GM23338 (cell line): ENCODE measurements around the gene SMOC2. TPM values are rescaled to one million over a fixed set of nuclear protein-coding genes. Genes with fewer than 3 reads are reported as not detected.

Experiments used
- ATAC-seq: fragments of 200-7000 bp; cut with Tn5 transposase; 3 replicates; pipeline ENCODE4 v1.9.1; 2020
- DNase-seq: peaks from one replicate; pipeline ENCODE4 v3.0.0-alpha.2; 2015; ENCODE audit warnings: low spot score
- H2AFZ ChIP-seq: fragments of 200-600 bp; sonication (generic); 2 replicates; pipeline ENCODE4 v1.8.0; 2016; ENCODE audit warnings: antibody characterized with exemption, mild to moderate bottlenecking, moderate library complexity
- H3F3A ChIP-seq: fragments of 200-600 bp; sonication (generic); replicated peaks from 2 replicates; pipeline ENCODE4 v1.8.0; 2017; ENCODE audit warnings: antibody characterized with exemption, mixed run types, low read depth
- H3K27ac ChIP-seq: fragments of 200-600 bp; sonication (generic); 2 replicates; pipeline ENCODE4 v1.6.1; 2016; ENCODE audit warnings: low read depth
- H3K27me3 ChIP-seq: fragments of 200-600 bp; sonication (generic); 2 replicates; pipeline ENCODE4 v1.8.0; 2016; ENCODE audit warnings: mild to moderate bottlenecking, mixed run types, moderate library complexity; ENCODE audit not compliant: insufficient read depth
- H3K36me3 ChIP-seq: fragments of 200-600 bp; sonication (generic); 2 replicates; pipeline ENCODE4 v1.8.0; 2016; ENCODE audit warnings: mild to moderate bottlenecking; ENCODE audit not compliant: insufficient read depth
- H3K4me1 ChIP-seq: fragments of 200-600 bp; sonication (generic); 2 replicates; pipeline ENCODE4 v1.8.0; 2016; ENCODE audit warnings: mild to moderate bottlenecking, moderate library complexity; ENCODE audit not compliant: insufficient read depth
- H3K4me2 ChIP-seq: fragments of 200-600 bp; sonication (generic); 2 replicates; pipeline ENCODE4 v1.7.1; 2017; ENCODE audit warnings: mixed run types
- H3K4me3 ChIP-seq: fragments of 200-600 bp; sonication (generic); 2 replicates; pipeline ENCODE4 v1.6.1; 2016; ENCODE audit warnings: mixed run types
- H3K79me2 ChIP-seq: fragments of 200-600 bp; sonication (generic); replicated peaks from 2 replicates; pipeline ENCODE4 v1.8.0; 2017; ENCODE audit warnings: mild to moderate bottlenecking; ENCODE audit not compliant: insufficient read depth
- H3K9me2 ChIP-seq: fragments of 200-600 bp; sonication (generic); 2 replicates; pipeline ENCODE4 v1.8.0; 2017; ENCODE audit not compliant: insufficient read depth
- H4K20me1 ChIP-seq: fragments of 200-600 bp; sonication (generic); replicated peaks from 2 replicates; pipeline ENCODE4 v1.8.0; 2017; ENCODE audit warnings: mild to moderate bottlenecking; ENCODE audit not compliant: insufficient read depth
- H3K27ac Mint-ChIP-seq: 2 replicates; pipeline ENCODE4 v1.8.0; 2020; ENCODE audit warnings: inconsistent platforms, mild to moderate bottlenecking, moderate library complexity, mixed read lengths
- H3K27me3 Mint-ChIP-seq: 3 replicates; pipeline ENCODE4 v1.8.0; 2022; ENCODE audit warnings: low read depth, mild to moderate bottlenecking, moderate library complexity, mixed read lengths, inconsistent platforms; ENCODE audit not compliant: insufficient read depth, poor library complexity
- H3K36me3 Mint-ChIP-seq: 3 replicates; pipeline ENCODE4 v1.8.0; 2021; ENCODE audit warnings: low read depth, mild to moderate bottlenecking, inconsistent platforms, moderate library complexity, mixed read lengths
- H3K4me1 Mint-ChIP-seq: 3 replicates; pipeline ENCODE4 v1.8.0; 2020; ENCODE audit warnings: mild to moderate bottlenecking, inconsistent platforms, mixed read lengths
- H3K4me3 Mint-ChIP-seq: 3 replicates; pipeline ENCODE4 v1.8.0; 2021; ENCODE audit warnings: moderate library complexity, mild to moderate bottlenecking, inconsistent platforms, mixed read lengths
- H3K9me3 Mint-ChIP-seq: 3 replicates; pipeline ENCODE4 v1.8.0; 2020; ENCODE audit warnings: moderate library complexity, mild to moderate bottlenecking, inconsistent platforms, mixed read lengths
- CREB1 ChIP-seq: fragments of 250-450 bp; sonication (Bioruptor Pico); IDR thresholded peaks from 2 replicates; pipeline ENCODE4 v1.5.0; 2020; ENCODE audit warnings: low read depth, mild to moderate bottlenecking, moderate library complexity
- CTCF ChIP-seq, 2 experiments: fragments of 200-600 bp in 1 of 2; sonication (generic) in 1 of 2; conservative IDR thresholded peaks; 2 replicates each; pipeline versions ENCODE4 v1.5.1 to v1.6.1; 2016 to 2017; ENCODE audit warnings: antibody characterized with exemption in 2 of 2, low read depth in 2 of 2, mild to moderate bottlenecking in 2 of 2, moderate library complexity in 1 of 2
- ETS1 ChIP-seq: IDR thresholded peaks from 2 replicates; pipeline ENCODE4 v1.6.1; 2016; ENCODE audit warnings: antibody characterized with exemption
- EZH2 ChIP-seq: fragments of 200-600 bp; sonication (generic); IDR thresholded peaks from one replicate; pipeline ENCODE4 v1.8.0; 2017; ENCODE audit warnings: antibody characterized with exemption, mild to moderate bottlenecking, low read depth; ENCODE audit not compliant: unreplicated experiment
- EZH2phosphoT487 ChIP-seq: fragments of 200-600 bp; sonication (generic); IDR thresholded peaks from one replicate; pipeline ENCODE4 v1.8.1; 2018; ENCODE audit warnings: antibody characterized with exemption; ENCODE audit not compliant: unreplicated experiment
- JUNB ChIP-seq: IDR thresholded peaks from one replicate; pipeline ENCODE4 v1.6.1; 2016; ENCODE audit warnings: antibody characterized with exemption; ENCODE audit not compliant: unreplicated experiment
- NANOG ChIP-seq: IDR thresholded peaks from 2 replicates; pipeline ENCODE4 v1.6.1; 2016; ENCODE audit warnings: antibody characterized with exemption, borderline replicate concordance
- POLR2AphosphoS5 ChIP-seq: IDR thresholded peaks from 2 replicates; pipeline ENCODE4 v1.6.1; 2016; ENCODE audit warnings: antibody characterized with exemption, low read depth
- REST ChIP-seq: IDR thresholded peaks from one replicate; pipeline ENCODE4 v1.6.1; 2018; ENCODE audit warnings: antibody characterized with exemption; ENCODE audit not compliant: unreplicated experiment
- STAT1 ChIP-seq: IDR thresholded peaks from one replicate; pipeline ENCODE4 v1.6.1; 2016; ENCODE audit warnings: antibody characterized with exemption; ENCODE audit not compliant: unreplicated experiment
- ZNF114 ChIP-seq: fragments of 250-450 bp; sonication (Bioruptor Pico); IDR thresholded peaks from 2 replicates; pipeline ENCODE4 v1.5.0; 2020; ENCODE audit warnings: mild to moderate bottlenecking, moderate library complexity
- ZNF331 ChIP-seq: fragments of 250-450 bp; sonication (Bioruptor Pico); IDR thresholded peaks from 2 replicates; pipeline ENCODE4 v1.5.0; 2020; ENCODE audit warnings: low read depth, mild to moderate bottlenecking, moderate library complexity
- ZNF462 ChIP-seq: fragments of 250-450 bp; sonication (Bioruptor Pico); IDR thresholded peaks from 2 replicates; pipeline ENCODE4 v1.5.0; 2020; ENCODE audit warnings: mild to moderate bottlenecking, moderate library complexity
- polyA plus RNA-seq: library from polyadenylated mRNA; unstranded; fragments of >200 nt; fragmentation: Nextera tagmentation; extraction: Ambion mirVana; gene quantifications from 2 replicates; pipeline ENCODE4 v1.2.1, GENCODE V29; 2016
- total RNA-seq: library from RNA; depleted of rRNA; stranded (reverse); fragments of >200 nt; shearing (Covaris generic); gene quantifications from 2 replicates; pipeline ENCODE4 v1.2.3, GENCODE V29; 2014

SMOC2 gene
- total and polyA plus RNA-seq, 2 experiments from 2014 or later: 4.3 to 6.5 TPM

- H3K27me3 ChIP-seq: no peaks in the 10 kb centered on the region
- H3K4me1 Mint-ChIP-seq: peaks cover 26% of the 10 kb centered on the region
- TF ChIP-seq EZH2phosphoT487: no peak
- TF ChIP-seq ZNF331 (CRISPR knock-in tag): no peak
- no peak for TF ChIP-seq EZH2
- no peak for TF ChIP-seq STAT1
- no peak for TF ChIP-seq POLR2AphosphoS5
- TF ChIP-seq ETS1: no peak
- no peak for TF ChIP-seq CTCF (conservative IDR thresholded peaks at IDR 0.05; ENCODE audit: low read depth in 2 of 2)
- no peak for TF ChIP-seq CREB1 (CRISPR knock-in tag)
- TF ChIP-seq ZNF114: no peak
- no peak for TF ChIP-seq NANOG
- TF ChIP-seq REST: no peak
- no peak for TF ChIP-seq JUNB
- no peak for TF ChIP-seq ZNF462 (CRISPR knock-in tag)
- no peaks in the 10 kb centered on the region for H3K9me2 ChIP-seq
- no peaks in the 10 kb centered on the region; the same call in 2 of the 3 replicates for H3K36me3 Mint-ChIP-seq
- peaks cover 6% of the 10 kb centered on the region for H3K4me1 ChIP-seq
- H3K4me3 ChIP-seq: no peak overlapping the region
- H3K4me3 Mint-ChIP-seq: no peak overlapping the region
- H3K27me3 Mint-ChIP-seq: peaks cover 8% of the 10 kb centered on the region
- no peaks in the 10 kb centered on the region for H3K79me2 ChIP-seq
- DNase-seq (no peak), ATAC-seq (no peak)
- H3K36me3 ChIP-seq: no peaks in the 10 kb centered on the region
- no peak overlapping the region for H3K27ac ChIP-seq
- no peak overlapping the region for H3K4me2 ChIP-seq
- no peaks in the 10 kb centered on the region for H4K20me1 ChIP-seq
- no peak overlapping the region for H3K27ac Mint-ChIP-seq
- no peaks in the 10 kb centered on the region; the same call in 2 of the 3 replicates for H3K9me3 Mint-ChIP-seq
- no peak overlapping the region for H2AFZ ChIP-seq
- no peaks in the 10 kb centered on the region for H3F3A ChIP-seq
These were observed 187.2 kb downstream of the SMOC2 start for GRCh38 chr6:168628176-168628553.
